Activated naive CD4-positive, alpha-beta T cell treated with anti-CD3 and anti-CD28 coated beads, Interleukin-2, amount 50 U/mL, for 16 hours (primary cell): ENCODE data around the gene MBOAT7.
"Not testable (repeated sequence)": the region's sequence is repeated elsewhere in the genome, so short reads cannot be mapped to it uniquely, and the experiment has no call there.

Source experiments
- DNase-seq: peaks from one replicate; pipeline ENCODE4 v3.0.0-alpha.2; 2020

MBOAT7 gene

GRCh38 chr19:54189145-54189734 lies at the start of gene MBOAT7:
Gene MBOAT7 (minus strand): TSS chr19:54189580. CDS start chr19:54188508, 1,072 bp downstream.
- no peak for DNase-seq

- no peak for DNase-seq
These were observed 44.6 kb upstream of the MBOAT7 start for GRCh38 chr19:54233941-54234340.

- DNase-seq: peak; percentile 88
These were observed 41.9 kb upstream of the MBOAT7 start for GRCh38 chr19:54231077-54231931.

GRCh38 chr19:54230031-54230430 lies 40.7 kb upstream of the MBOAT7 start:
- DNase-seq: no peak

GRCh38 chr19:54229146-54229545 lies 39.8 kb upstream of the MBOAT7 start:
- no peak for DNase-seq

- not testable (repeated sequence) for DNase-seq
These were observed 35.2 kb upstream of the MBOAT7 start for GRCh38 chr19:54224619-54225018.

GRCh38 chr19:54223937-54224281 lies 34.5 kb upstream of the MBOAT7 start:
- DNase-seq: not testable (repeated sequence)

GRCh38 chr19:54223277-54223936 lies 34.0 kb upstream of the MBOAT7 start:
- not testable (repeated sequence) for DNase-seq

- DNase-seq: not testable (repeated sequence)
These were observed 33.3 kb upstream of the MBOAT7 start, which contains the start of gene LILRB3 for GRCh38 chr19:54222474-54223276. Gene LILRB3 (minus strand): TSS chr19:54223007. CDS start chr19:54222976, 31 bp downstream.

- DNase-seq: not testable (repeated sequence)
These were observed 32.6 kb upstream of the MBOAT7 start for GRCh38 chr19:54221947-54222346.

GRCh38 chr19:54219702-54220101 lies 30.3 kb upstream of the MBOAT7 start:
- not testable (repeated sequence) for DNase-seq

GRCh38 chr19:54218960-54219661 lies 29.7 kb upstream of the MBOAT7 start:
- no peak for DNase-seq

GRCh38 chr19:54218259-54218658 lies 28.9 kb upstream of the MBOAT7 start:
- DNase-seq: no peak

- not testable (repeated sequence) for DNase-seq
These were observed 28.3 kb upstream of the MBOAT7 start for GRCh38 chr19:54217517-54218247.

- no peak for DNase-seq
These were observed 27.5 kb upstream of the MBOAT7 start for GRCh38 chr19:54216869-54217268.

- not testable (repeated sequence) for DNase-seq
These were observed 25.4 kb upstream of the MBOAT7 start for GRCh38 chr19:54214734-54215133.

- not testable (repeated sequence) for DNase-seq
These were observed 24.8 kb upstream of the MBOAT7 start for GRCh38 chr19:54214217-54214616.

- no peak for DNase-seq
These were observed 21.9 kb upstream of the MBOAT7 start for GRCh38 chr19:54211235-54211634.

GRCh38 chr19:54209811-54210494 lies 20.6 kb upstream of the MBOAT7 start:
- peak; percentile 20 for DNase-seq

GRCh38 chr19:54209058-54209810 lies 19.9 kb upstream of the MBOAT7 start:
- DNase-seq: peak; percentile 22
